NCI-H2171 treated with DMSO at 0.1 percent for 48 hours (cell line): ENCODE results near the gene LEMD2.
A peak's percentile ranks its signal among the peaks of the same experiment; 100 is the strongest.

Experiments used
- DNase-seq: peaks from one replicate; lab custom pipeline; 2025; lab: John Stamatoyannopoulos, UW

Gene LEMD2

DNA sequence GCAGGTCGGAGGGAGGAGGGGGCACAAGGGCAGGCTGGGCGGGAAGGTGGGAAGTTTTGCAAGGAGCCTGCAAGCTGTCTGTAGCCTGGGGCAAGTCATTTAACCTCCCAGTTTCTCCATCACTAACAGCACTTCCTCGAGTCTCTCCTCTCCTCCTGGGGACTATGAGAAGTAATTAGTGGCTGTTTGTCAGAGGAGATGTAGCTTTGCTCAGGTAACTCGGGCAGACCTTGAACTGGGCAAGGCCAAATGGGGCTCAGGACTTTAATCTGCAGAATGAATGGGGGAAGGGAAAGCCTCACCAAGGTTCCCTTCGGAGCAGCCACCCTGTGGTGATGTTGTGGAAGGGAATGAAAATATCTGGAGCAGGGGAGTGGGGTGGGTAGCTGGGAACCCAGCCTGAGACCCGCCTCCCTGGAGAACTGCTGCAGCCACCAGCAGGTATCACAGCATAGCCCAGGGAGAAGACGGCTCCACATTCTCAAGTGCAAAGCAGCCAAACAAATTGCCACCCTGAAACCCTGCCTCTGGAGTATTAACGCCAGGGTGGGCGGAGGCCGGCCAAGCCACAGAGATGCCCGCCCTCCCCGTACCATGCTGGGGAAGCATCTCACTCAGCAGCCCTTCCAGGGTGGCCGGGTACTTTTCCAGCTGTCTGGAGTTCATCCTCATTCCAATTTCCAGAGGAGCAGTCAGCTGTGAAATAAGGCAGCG is 6.1 kb upstream of the LEMD2 start:
- peak; percentile 33 for DNase-seq

DNA sequence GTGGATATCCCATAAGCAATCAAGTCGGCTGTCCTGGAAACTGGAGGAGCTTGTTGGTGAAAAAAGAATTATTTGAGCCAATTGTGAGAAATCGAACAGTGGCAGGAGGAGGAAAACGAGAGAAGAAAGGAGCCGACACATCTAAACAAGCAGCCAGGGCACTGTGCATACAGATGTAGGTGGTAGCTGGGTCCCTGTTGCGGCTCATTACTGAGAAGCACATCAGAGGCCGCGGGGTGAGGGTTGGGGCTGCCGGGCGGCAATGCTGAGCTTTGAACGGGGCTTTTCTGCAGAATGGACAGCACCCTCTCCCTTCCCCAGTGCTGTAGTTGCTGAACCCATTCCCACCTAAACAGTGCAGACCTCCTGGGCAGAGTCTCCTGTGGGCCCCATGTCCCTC is 4.1 kb upstream of the LEMD2 start:
- DNase-seq = no peak

DNA sequence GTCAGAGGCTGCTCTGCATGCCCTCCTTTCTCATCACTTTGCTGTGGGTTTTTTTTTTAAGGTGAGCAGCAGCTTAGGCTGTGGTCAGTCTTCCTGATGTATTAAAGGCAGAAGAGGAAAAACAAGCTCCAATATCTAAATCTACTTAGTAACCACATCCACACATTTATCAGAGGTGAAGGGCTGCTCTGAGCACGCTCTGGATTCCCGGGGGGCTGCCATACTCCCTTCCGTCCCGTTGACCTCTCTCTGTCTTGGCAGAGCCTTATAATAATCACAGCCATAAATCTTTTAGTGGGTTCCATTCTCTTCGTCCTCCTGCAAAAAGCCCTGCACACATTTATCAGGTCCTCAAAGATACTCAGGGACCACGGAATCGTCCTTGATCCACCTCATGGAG is 2.7 kb upstream of the LEMD2 start:
- no peak for DNase-seq

DNA sequence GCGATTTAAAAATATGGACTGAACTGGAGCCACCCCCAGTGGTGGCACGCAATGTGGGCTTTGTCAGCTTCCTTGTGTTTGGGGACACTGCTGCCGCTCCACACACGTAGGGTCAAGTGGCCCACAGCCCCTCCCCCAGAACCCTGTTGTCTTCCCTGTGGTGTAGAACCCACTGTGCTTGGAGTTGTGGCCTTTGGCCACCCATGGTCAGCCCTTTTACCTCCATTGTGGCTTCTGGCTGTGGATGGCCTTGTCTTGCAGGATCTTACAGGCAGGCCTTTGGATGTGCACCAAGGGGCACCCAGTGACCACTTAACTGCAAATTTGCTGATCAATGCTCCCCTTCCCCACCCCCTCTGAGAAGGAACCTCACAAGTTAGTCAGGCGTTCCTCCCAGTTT is 2.0 kb upstream of the LEMD2 start:
- no peak for DNase-seq

DNA sequence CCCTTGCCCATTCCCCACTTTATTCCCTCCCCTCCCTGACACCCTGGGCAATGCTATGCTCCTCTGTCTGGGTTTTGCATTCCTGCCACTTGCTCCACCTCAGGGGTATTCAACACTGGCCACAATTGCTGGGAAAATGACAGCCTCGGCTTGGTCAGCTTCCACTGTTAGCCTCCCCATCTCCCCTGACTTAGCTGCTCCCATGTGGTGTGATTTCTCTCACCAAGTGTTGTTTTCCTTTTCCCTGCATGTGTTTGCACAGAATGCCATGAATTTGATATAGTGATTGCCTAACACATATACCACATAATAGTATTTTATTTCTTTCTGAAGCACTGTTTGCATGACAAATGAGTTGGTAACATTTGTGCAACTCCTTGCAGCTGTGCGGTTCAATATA is 1.4 kb upstream of the LEMD2 start:
- DNase-seq = no peak

DNA sequence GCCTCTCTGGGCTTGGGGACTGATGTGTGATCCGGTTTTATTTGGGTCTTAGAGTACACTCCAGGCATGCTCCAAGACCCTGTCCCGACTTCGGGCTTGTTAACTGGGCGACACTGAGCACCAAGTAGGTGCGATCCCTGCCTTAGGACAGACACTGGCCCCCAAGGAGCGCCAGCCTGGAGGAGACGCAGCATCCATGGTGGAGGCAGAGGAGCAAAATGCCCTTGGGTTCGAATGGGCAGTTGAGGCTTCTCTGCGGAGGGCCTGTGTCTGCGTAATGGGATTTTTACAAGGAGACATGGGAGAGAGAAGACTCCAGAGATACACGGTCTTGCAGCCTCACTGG is 593 bp upstream of the LEMD2 start:
- no peak for DNase-seq

DNA sequence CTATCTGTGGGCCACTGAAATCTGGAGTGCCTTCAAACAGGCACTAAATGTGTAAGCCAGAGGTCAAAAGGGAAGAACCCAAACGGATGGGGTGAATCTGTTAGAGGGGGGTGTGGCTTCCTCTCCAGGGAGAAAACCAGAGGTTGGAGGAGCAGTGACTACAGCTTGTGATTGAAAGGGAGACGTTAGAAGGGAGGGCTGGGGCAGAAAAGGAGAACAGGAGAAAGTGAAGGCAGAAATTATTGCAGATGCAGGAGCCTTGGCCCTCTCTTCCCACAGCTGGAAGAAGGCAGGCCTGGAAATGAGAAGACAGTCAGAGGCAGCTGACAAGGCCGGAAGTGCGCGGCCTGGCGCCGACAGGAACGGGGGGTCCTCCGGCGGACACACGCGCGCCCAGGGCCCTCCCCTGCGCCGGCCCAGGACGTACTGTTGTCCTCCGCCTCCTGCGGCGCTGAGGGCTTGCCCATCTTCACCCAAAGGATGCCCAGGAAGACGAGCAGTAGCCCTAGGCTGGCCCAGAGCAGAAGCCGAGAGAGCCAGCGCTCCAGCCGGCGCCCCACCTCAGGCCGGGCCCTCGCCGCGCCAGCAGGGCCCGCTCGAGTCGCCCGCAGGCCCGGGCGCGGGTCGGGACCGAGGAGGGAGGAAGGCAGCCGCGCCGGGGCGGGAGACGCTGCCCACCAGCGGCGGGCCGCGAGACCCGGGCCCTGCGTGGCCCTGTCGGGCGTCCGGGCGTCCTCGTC is 806 bp downstream of the LEMD2 start:
- DNase-seq = peak; percentile 46

DNA sequence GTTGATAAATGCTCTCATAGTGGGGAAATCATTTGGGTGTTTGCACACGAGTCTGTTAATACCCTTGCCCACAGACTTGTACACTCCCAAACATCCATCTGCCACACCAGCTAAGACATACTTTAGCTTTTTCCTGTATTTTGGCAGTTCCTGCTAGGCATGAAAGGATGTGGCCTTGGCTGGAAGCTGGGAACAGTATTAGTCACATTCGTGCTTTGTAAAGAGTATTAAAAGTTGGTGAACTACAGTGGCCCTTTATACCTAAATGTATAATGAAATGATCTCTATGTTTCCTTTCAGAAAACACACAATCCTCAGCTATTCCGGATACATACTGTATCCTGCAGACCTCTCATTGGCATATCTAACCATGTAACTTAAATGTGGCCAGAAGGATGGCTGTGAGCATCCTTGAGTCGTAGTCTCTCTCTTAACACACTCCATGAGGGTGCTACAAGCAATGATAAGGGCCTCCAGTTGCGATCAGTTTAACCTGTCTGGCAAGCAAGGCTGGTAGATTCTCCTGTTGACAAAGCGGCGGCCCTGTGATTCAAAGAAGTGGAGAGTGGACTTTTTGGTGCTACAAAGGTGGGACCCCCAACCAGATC is 1.5 kb downstream of the LEMD2 start:
- DNase-seq = no peak

DNA sequence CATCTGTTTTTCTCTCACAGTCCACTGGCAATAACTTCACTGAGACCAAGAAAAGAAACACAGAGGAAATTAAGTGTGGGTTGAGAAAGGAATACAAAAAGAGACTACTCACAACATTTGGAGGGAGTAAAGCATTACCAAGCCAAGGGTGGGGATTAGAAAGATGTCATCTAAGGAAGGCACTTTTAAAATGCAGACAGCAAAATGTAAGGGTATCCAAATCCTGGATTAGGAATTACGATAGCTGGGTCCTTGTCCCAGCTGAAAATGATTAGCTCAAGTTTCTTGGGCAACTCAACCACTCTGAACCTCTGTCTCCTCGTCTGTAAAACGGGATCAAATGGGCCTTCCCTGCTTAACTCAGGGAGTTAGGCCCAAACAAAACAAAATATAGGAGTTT is 2.2 kb downstream of the LEMD2 start:
- no peak for DNase-seq

DNA sequence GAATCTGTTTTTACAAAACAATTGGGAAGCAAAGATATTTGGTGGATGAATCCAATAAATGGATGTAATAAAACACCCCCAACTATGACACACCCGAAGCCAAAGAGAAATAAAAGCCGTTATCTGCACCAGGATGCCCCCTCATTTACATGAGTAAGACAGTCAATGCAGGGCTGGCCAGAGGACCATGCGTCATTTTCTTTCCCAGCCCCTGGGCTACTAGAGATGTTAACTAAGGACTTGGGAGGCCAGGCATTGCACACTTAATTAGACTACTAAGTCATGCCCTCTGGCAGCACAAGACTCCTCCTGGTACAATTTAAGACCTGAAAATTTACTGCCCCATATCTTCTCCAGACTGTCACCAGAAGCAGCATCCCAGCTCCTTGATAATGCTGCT is 3.2 kb downstream of the LEMD2 start:
- no peak for DNase-seq

DNA sequence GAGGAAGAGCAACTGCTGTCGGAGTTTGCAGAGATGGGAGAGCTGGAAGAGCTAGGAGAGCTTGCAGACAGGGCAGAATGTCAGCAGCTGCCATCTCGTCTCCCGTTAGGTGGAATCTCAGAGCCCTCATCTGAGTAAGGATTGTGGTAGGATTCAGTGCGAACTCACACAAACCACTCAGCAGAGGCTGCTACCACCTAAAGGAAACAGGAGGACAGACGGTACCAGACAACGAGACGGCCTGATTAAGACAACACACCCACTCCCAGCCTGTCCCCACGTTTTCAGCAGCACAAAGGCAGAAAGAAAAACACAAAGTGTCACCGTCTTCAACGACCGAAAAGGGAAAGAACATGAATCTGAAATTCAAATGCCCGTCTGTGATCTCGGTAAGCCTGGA is 4.1 kb downstream of the LEMD2 start:
- DNase-seq = no peak

DNA sequence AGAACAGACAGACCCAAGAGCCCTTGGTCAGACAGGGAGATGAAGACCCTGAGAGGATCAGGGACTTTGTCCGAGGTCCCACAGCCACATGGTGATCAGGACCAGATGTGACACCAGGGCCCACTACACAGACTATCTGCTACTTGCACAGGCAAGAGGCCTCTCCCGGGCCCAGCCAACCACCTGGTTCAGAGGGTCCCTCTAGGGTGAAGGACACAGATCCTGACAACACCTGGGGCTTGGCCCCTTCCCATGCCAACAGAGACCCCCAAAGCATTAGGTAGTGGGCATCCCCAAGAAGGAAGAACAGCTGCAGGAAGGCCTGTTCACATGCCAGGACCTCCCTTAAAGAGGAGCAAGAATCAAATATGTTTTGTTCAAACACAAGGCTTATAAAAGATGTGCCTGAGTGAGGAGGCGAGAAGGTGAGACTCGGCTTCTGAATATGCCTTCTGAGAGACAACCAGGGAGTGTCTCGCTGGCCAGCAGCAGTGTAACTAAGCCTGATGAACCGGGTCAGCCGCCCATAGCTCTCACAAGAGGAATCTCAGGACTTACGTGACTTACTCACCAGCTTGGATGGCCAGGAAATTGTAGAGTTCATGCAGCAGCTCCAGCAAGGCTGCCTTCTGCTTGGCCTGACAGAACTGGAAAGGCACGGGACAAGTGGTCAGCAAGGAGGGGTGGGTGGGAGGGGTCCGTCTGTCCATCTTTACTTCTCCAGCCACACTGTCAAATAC is 5.0 kb downstream of the LEMD2 start:
- no peak for DNase-seq

DNA sequence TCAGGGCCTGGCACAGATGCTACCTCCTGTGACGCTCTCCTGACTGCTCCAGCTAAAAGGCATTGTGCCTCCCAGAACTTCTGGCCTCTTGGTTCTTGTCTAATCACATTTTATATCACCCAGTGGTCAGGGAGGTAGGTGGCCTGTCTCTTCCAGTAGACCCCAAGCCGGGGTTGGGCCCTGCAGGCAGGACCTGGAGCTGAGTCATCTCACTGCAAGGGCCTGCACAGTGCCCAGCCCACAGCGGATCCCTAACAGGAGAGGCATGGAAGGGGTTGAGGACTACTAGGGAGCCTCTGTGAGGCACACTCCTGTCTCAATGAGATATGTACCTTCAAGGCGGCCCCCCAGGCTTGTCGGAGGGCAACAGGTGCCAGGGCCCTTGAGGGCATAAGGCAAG is 6.4 kb downstream of the LEMD2 start:
- no peak for DNase-seq

DNA sequence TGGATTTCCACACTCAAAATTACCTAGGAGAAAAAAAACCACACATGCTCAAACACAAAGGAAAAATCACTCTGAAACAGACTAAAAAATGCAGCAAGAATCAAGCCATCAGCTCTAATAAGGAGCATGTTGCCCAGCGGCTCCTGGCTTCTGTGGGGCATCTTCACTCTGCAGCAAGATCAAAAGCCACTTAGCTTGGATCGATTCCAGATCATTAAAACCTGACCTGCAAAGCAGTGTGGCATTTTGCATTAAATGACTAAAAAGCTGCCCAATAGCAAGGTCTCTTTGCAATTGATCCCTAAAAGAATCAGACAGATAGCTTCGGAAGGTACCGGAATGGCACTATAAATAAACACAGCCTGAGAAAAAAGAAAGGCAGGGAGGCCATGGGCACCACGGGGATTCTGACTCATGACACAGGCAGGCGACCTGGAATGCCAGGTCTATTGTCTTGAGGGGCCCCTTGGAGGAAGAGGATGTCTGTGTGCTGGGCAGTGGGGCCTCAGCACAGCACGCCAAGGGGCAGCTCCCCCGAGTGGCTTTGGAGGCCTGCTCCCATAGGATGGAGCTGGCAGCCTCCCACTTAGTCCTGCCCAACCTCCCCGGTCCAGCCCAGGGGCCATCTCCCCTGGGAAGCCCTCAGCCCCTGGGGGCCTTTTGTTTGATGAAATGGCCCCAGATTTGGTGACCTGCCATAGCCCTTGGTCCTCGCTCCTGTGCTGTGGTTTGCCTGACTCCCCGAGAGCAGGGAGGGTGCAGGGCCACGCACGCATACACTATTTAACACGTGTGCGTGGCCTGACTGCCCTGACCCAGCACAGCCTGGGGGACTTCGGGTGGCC is 7.6 kb downstream of the LEMD2 start:
- no peak for DNase-seq

DNA sequence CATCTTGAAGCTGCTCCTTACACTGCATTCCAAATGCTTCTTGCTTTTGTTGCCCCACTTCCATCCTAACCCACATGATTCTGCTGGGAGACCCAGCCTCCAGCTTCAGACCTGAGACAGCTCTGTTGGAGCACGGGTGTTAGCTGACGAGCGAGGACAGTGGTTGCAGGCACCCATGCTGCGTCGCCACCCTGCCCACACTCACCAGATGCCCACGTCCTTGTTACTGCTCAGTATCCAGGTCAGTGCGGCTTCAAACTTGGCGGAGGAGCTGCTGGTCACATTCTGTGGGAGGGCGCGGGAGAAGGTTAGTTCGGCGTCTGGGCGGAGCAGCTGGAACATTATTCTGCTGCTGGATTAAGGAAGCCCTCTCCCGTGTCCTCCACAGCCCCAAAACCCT is 9.0 kb downstream of the LEMD2 start:
- no peak for DNase-seq

DNA sequence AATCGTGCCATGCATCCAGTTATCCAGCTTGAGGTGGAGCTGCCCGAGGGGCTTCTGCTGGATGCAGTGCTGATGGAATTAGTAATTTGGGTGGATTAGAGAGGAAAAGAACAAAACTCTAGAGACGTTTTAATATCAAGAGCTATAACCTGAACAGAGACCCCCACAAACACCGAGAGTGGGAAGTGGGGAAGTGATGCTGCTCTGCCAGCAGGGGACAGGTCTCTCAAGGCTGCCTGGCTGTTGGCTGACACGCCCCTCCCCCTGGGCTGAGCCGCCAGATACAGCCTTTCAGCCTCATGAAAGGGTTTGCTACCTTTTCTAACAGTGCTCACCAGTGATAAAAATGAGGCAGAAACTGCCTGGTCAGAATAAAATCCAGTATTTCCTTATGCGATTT is 9.6 kb downstream of the LEMD2 start:
- DNase-seq = no peak

DNA sequence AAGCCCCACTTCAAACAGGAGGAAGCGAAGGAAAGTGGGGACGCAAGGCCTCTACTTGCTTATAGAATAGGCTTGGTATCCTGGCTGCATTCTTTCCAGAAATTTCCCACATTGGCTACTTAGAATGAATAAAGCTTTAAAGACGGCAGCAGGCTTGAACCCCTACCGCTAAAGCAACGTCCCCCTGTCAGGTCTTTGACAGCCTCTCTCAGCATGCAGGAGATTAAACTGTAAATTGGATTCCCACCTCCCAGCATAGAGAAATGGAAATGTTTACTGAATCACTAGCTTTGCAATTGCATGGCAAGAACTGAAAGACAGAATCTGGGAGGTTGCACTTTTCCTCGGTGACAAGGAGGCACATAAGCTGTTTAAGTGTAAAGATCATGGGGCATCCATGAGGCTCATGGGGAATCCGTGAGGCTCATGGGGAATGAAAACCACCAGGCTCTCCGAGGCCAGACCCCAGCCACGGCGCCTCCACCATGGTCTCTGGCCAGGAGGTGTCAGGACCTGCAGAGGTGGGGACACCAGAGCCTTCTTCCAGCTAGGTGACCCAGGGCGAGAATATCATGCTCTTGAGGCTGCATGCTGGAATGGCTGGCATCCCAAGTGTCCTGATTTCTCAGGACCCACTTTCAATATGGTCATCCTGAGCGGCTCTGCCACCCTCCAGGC is 10.3 kb downstream of the LEMD2 start:
- no peak for DNase-seq

DNA sequence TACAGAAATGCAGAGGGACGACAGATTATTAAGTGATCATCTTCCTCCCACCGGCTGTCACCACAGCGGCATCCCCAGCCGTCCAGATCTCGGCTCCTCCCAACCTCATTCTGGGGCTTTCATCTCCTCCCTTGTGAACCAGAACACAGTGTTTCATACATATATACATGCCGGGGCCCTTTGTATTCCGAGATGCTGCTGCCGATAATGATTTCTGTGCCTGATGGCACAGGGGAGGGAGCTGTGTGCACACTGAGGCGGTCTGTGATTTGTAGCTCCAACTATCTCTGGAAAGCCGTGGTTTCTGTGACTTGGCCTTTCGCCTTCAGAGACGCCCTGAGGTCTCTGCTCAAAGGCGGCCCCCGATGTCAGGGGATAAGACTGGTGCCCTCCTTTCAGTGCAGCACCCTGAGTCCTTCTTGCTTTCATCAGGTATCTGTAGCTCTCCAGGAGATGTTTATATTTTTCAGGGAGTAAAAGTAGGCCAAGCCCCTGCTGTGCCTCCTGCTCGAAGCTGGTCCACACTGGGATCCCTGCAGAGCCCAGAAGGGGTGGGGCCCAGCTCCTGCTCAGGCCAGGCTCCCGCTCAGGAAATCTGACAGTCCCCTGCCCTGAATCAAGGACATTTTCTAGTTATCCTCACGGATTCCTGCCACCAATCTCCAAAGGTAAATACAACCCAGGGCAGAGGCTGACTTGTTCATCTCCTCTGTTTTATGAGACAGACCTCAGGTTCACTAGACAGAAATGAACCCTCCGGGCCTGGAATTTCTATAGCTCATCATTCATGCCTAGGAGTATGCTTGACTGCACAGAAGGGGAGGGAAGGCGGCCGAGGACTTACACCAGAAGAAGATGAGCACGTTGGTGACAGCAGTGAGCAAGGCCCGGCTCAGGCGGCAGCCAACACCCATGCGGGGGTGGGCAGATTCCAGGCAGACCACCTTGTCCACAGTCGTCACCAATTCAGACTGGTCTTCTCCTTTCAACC is 11.2 kb downstream of the LEMD2 start:
- no peak for DNase-seq

DNA sequence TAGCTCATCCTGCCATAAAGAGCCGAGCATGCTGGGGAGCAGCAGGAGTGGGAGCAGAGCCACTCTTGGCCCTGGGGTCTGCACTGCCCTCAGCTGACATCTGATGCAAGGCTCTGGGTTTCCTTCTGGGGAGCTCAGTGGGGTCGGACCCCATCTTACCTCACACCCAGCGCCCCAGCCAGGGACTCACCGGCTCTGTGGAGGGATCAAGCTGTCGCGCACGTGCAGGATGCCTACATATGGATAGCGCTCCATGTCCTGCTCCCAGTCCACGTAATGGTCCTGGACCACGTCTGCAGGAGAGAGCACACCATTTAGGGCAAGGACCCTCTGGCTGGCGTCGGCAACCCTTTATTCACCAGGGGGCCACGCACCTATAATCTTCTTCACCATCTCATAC is 12.2 kb downstream of the LEMD2 start:
- no peak for DNase-seq

DNA sequence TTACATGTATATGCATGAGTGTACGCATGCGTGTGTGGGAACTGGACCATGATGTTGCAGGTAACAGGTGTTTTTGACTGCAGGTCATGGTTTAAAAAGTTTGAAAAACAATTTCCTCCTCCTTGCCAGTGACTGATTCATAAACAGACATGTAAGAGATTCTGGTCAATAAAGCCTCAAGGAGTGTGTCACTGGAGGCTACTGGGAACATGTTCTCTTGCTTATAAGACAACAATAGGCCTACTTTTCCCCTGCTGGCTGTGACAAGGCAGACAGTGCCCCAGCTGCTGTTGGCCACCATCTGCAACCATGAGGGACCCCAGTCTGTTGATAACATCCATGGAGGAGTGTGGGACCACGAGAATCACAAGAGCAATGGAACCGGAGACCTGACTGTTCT is 12.7 kb downstream of the LEMD2 start:
- no peak for DNase-seq
